Natural killer cell (primary cell): ENCODE measurements around the gene LIMS1. TPM values are rescaled to one million over a fixed set of nuclear protein-coding genes. Genes with fewer than 3 reads are reported as not detected.
"Not testable (repeated sequence)": the region's sequence is repeated elsewhere in the genome, so short reads cannot be mapped to it uniquely, and the experiment has no call there.

Experiments
- ATAC-seq, 3 donors: fragments of 150-1000 bp in 2 of 3; fragments of 200-7000 bp in 1 of 3; cut with Tn5 transposase; 1 replicate in 1 of 3; 2 replicates in 2 of 3; pipeline ENCODE4 v1.10.0; 2021; ENCODE audit warnings: mild to moderate bottlenecking in 2 of 3, moderate library complexity in 2 of 3
- DNase-seq, 2 donors: peaks; one replicate each; pipeline versions ENCODE4 v3.0.0 to v3.0.0-alpha.2; 2013 to 2021; ENCODE audit warnings: mixed read lengths in 1 of 2
- H3K27ac ChIP-seq: one replicate; pipeline ENCODE4 v1.5.1; 2013; ENCODE audit warnings: mild to moderate bottlenecking, low read length
- H3K27me3 ChIP-seq: one replicate; pipeline ENCODE4 v1.6.1; 2013; ENCODE audit warnings: low read length; ENCODE audit not compliant: control insufficient read depth, insufficient read depth
- H3K36me3 ChIP-seq: one replicate; pipeline ENCODE4 v1.6.1; 2013; ENCODE audit warnings: low read length; ENCODE audit not compliant: control insufficient read depth, insufficient read depth
- H3K4me1 ChIP-seq: one replicate; pipeline ENCODE4 v1.6.1; 2013; ENCODE audit warnings: low read length; ENCODE audit not compliant: control insufficient read depth, insufficient read depth
- H3K4me3 ChIP-seq: one replicate; pipeline ENCODE4 v1.5.1; 2013; ENCODE audit warnings: low read length
- H3K9me3 ChIP-seq: one replicate; pipeline ENCODE4 v1.6.1; 2013; ENCODE audit warnings: low read length; ENCODE audit not compliant: control insufficient read depth, insufficient read depth
- H3K27ac Mint-ChIP-seq, 2 donors: one replicate each; pipeline ENCODE4 v1.8.0; 2022; ENCODE audit warnings: mild to moderate bottlenecking in 2 of 2, mixed read lengths in 2 of 2, moderate library complexity in 1 of 2
- H3K27me3 Mint-ChIP-seq, 2 donors: one replicate each; pipeline ENCODE4 v1.8.0; 2022; ENCODE audit warnings: low read depth in 2 of 2, mixed read lengths in 2 of 2
- H3K36me3 Mint-ChIP-seq: one replicate; pipeline ENCODE4 v1.8.0; 2022; ENCODE audit warnings: mixed read lengths
- H3K4me1 Mint-ChIP-seq, 2 donors: one replicate each; pipeline ENCODE4 v1.8.0; 2022; ENCODE audit warnings: mixed read lengths in 2 of 2
- H3K4me3 Mint-ChIP-seq: one replicate; pipeline ENCODE4 v1.8.0; 2022; ENCODE audit warnings: mild to moderate bottlenecking, moderate library complexity, mixed read lengths
- H3K9me3 Mint-ChIP-seq, 2 donors: one replicate each; pipeline ENCODE4 v1.8.0; 2022; ENCODE audit warnings: mixed read lengths in 2 of 2
- WGBS: methylation state at CpG from one replicate; pipeline ENCODE4 v1.1.7; 2013; ENCODE audit warnings: missing lambda C conversion rate; ENCODE audit not compliant: insufficient coverage; 5-methylcytosine and 5-hydroxymethylcytosine counted together
- intact Hi-C: fragments of 100-400 bp; cut with micrococcal nuclease; formaldehyde crosslinking; loops from one replicate; pipeline ENCODE4 v1.14.2; 2022
- total RNA-seq, 4 donors: library from RNA; stranded (reverse); fragments of 120-200 nt in 1 of 4; gene quantifications; one replicate each; pipeline versions ENCODE4 v1.2.3 to v1.2.4, GENCODE V29; 2013 to 2022

The LIMS1 gene
- total RNA-seq, 3 donors from 2014 or later (not counting 1 experiment from before 2014, with no cell fraction given): 31.6 to 41.4 (median 34.8) TPM

- intact Hi-C loops, H3K4me3 Mint-ChIP-seq, DNase-seq, H3K9me3 Mint-ChIP-seq, H3K36me3 ChIP-seq, H3K9me3 ChIP-seq, H3K4me1 Mint-ChIP-seq, ATAC-seq, H3K4me3 ChIP-seq, H3K4me1 ChIP-seq, H3K27me3 Mint-ChIP-seq, H3K27me3 ChIP-seq, H3K36me3 Mint-ChIP-seq, H3K27ac ChIP-seq, H3K27ac Mint-ChIP-seq: not testable (repeated sequence)
- WGBS: 100% methylated on average over 1 of the region's 1 CpG
Measured at GRCh38 chr2:108664979-108665378, 130.7 kb downstream of the LIMS1 start.

- H3K27ac ChIP-seq, H3K9me3 ChIP-seq, H3K27me3 Mint-ChIP-seq, H3K27ac Mint-ChIP-seq, H3K4me3 Mint-ChIP-seq, H3K4me1 ChIP-seq, H3K36me3 Mint-ChIP-seq, intact Hi-C loops, DNase-seq, H3K9me3 Mint-ChIP-seq, H3K27me3 ChIP-seq, H3K36me3 ChIP-seq, H3K4me3 ChIP-seq, H3K4me1 Mint-ChIP-seq: not testable (repeated sequence)
- 80% methylated on average over 1 of the region's 4 CpGs for WGBS
- peak in 1 of 3 donors; percentile 54 for ATAC-seq
Measured at GRCh38 chr2:108665975-108666374, 131.7 kb downstream of the LIMS1 start.

DNA sequence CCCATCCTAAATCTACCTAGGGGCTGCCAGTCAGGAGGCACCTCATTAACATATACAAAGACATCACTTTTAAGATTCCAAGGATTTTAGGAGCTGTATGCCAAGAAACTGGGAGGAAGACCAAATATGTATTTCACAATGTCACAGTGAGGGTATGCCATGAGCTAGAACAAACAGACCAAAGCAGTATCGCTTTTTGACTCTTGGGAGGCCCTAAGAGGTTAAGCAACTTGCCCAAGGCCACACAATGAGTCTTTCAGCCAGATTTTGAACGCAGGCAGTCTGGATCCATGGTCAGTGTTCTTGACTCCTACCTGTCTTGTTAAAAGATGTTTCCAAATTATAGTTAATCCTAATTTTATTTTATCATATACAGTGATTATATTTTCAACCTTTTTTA, 132.9 kb downstream of the LIMS1 start:
- H3K4me3 ChIP-seq, H3K27ac ChIP-seq, H3K4me1 ChIP-seq, H3K36me3 ChIP-seq, H3K4me1 Mint-ChIP-seq, H3K27me3 Mint-ChIP-seq, H3K27ac Mint-ChIP-seq, H3K9me3 Mint-ChIP-seq, DNase-seq, H3K36me3 Mint-ChIP-seq, H3K4me3 Mint-ChIP-seq, ATAC-seq, H3K9me3 ChIP-seq, intact Hi-C loops, H3K27me3 ChIP-seq: not testable (repeated sequence)
- 100% methylated on average over 1 of the region's 2 CpGs for WGBS

DNA sequence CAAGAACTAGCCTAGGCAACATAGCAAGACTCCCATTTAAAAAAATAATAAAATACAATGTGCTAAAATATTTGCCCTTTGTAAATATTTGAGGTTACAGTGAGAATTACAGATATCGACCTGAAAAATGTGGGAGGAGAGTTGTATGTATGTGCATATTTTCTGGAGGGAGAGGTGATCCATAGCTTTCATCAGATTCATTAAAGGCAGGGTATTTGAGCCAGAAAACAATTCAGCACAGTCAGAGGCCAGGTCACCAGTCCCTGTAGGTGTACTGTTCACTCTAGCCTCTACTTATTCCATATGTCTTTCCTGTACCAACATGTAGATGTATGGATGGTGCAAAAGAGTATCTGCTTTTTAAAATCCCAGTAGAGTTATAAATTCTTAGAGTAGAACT, 136.0 kb downstream of the LIMS1 start:
- H3K27me3 Mint-ChIP-seq, intact Hi-C loops, H3K27ac Mint-ChIP-seq, H3K27ac ChIP-seq, H3K36me3 Mint-ChIP-seq, H3K4me1 ChIP-seq, H3K4me1 Mint-ChIP-seq, H3K4me3 Mint-ChIP-seq, H3K36me3 ChIP-seq, H3K9me3 Mint-ChIP-seq, DNase-seq, ATAC-seq, H3K4me3 ChIP-seq, H3K9me3 ChIP-seq, H3K27me3 ChIP-seq: not testable (repeated sequence)
- no CpG with 5 or more reads among the region's 1 CpG for WGBS

GRCh38 chr2:108672200-108672805, 138.0 kb downstream of the LIMS1 start:
- H3K27me3 ChIP-seq, H3K4me1 Mint-ChIP-seq, H3K27ac Mint-ChIP-seq, intact Hi-C loops, H3K27me3 Mint-ChIP-seq, H3K4me3 Mint-ChIP-seq, H3K4me3 ChIP-seq, H3K36me3 Mint-ChIP-seq, H3K36me3 ChIP-seq, ATAC-seq, H3K9me3 Mint-ChIP-seq, H3K27ac ChIP-seq, H3K4me1 ChIP-seq, DNase-seq, H3K9me3 ChIP-seq: not testable (repeated sequence)
- WGBS: no CpG with 5 or more reads among the region's 6 CpGs

DNA sequence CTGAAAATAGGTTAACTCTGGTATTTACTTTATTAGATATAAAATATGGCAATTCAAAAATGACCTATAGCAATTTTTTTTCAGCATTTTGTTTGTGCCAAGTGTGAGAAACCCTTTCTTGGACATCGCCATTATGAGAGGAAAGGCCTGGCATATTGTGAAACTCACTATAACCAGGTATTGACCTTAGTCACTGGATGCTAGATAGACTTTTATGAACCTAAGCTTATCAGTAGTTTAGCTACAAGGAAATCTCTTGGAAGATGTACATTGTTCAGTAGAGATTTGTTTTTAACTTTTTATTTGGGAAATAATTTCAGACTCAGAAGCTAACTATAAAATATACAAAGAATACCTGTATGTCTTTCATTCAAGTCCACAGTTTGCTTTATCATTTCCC, 142.3 kb downstream of the LIMS1 start:
- H3K36me3 Mint-ChIP-seq: not testable (repeated sequence)

GRCh38 chr2:108677239-108677744, 143.0 kb downstream of the LIMS1 start:
- DNase-seq, intact Hi-C loops, H3K27me3 ChIP-seq, H3K9me3 Mint-ChIP-seq, ATAC-seq, H3K4me1 Mint-ChIP-seq, H3K27me3 Mint-ChIP-seq, H3K4me1 ChIP-seq, H3K36me3 Mint-ChIP-seq, H3K9me3 ChIP-seq, H3K27ac Mint-ChIP-seq, H3K27ac ChIP-seq, H3K4me3 Mint-ChIP-seq, H3K4me3 ChIP-seq: not testable (repeated sequence)
- peaks cover 15% of the 10 kb centered on the region for H3K36me3 ChIP-seq
- 79% methylated on average over 3 of the region's 4 CpGs for WGBS

More for the DNA sequence above, 142.3 kb downstream of the LIMS1 start:
- DNase-seq, ATAC-seq, H3K4me3 ChIP-seq, H3K4me1 Mint-ChIP-seq, H3K4me1 ChIP-seq, H3K27ac Mint-ChIP-seq, H3K9me3 Mint-ChIP-seq, H3K4me3 Mint-ChIP-seq, H3K9me3 ChIP-seq, intact Hi-C loops, H3K27ac ChIP-seq, H3K36me3 ChIP-seq, H3K27me3 Mint-ChIP-seq, H3K27me3 ChIP-seq: not testable (repeated sequence)
- WGBS: no CpG with 5 or more reads among the region's 1 CpG

DNA sequence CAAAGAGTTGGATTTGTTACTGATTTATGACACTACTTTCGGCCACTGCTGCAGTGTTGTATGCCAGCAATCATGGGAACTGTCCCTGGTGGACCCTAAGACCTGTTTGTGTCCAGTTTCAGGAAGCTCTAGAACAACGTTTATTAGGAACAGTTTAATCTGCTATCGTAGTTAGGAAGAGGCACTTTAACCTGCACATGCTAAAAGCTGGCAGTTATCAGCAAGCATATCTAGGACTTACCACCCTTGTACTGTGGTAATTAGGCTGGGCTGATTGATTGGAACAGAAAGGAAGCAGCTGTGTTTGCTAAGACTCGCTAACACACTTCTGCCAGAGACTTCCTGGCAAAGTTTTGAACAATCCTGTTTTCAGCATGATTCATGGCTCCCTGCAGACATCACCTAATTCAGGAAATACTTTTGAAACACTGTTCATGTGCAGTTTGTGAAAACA, 144.0 kb downstream of the LIMS1 start:
- H3K27me3 ChIP-seq, intact Hi-C loops, H3K9me3 ChIP-seq, H3K9me3 Mint-ChIP-seq, H3K36me3 Mint-ChIP-seq, ATAC-seq, DNase-seq, H3K27ac ChIP-seq, H3K27me3 Mint-ChIP-seq, H3K4me1 Mint-ChIP-seq, H3K4me3 ChIP-seq, H3K27ac Mint-ChIP-seq, H3K4me1 ChIP-seq, H3K4me3 Mint-ChIP-seq: not testable (repeated sequence)
- peaks cover 21% of the 10 kb centered on the region for H3K36me3 ChIP-seq
- whole genome bisulfite sequencing: 38% methylated on average over 4 of the region's 4 CpGs
